NCI-H526 treated with DMSO at 0.1 percent for 48 hours (cell line): ENCODE measurements around the gene RASSF1.

Source experiments
- DNase-seq: peaks from one replicate; lab custom pipeline; 2025; lab: John Stamatoyannopoulos, UW

Gene RASSF1

GRCh38 chr3:50340448-50341329 is at the start of gene RASSF1:
TSS of gene RASSF1 (minus strand) at chr3:50340836. CDS start at chr3:50340805, 31 bp downstream.
- DNase-seq: no peak

- DNase-seq: no peak
Observed at GRCh38 chr3:50389414-50389767, 48.8 kb upstream of the RASSF1 start.

GRCh38 chr3:50388720-50389413 is 48.2 kb upstream of the RASSF1 start:
- no peak for DNase-seq

- DNase-seq: no peak
Observed at GRCh38 chr3:50388016-50388719, 47.5 kb upstream of the RASSF1 start.

GRCh38 chr3:50385754-50386153 is 45.1 kb upstream of the RASSF1 start:
- no peak for DNase-seq

- no peak for DNase-seq
Observed at GRCh38 chr3:50383750-50384149, 43.1 kb upstream of the RASSF1 start.

- no peak for DNase-seq
Observed at GRCh38 chr3:50382722-50383121, 42.1 kb upstream of the RASSF1 start.

- no peak for DNase-seq
Observed at GRCh38 chr3:50381383-50381782, 40.7 kb upstream of the RASSF1 start.

- no peak for DNase-seq
Observed at GRCh38 chr3:50380405-50381085, 39.9 kb upstream of the RASSF1 start.

- no peak for DNase-seq
Observed at GRCh38 chr3:50378757-50379156, 38.1 kb upstream of the RASSF1 start.

GRCh38 chr3:50378024-50378423 is 37.4 kb upstream of the RASSF1 start:
- DNase-seq: no peak

- no peak for DNase-seq
Observed at GRCh38 chr3:50375258-50375931, 34.8 kb upstream of the RASSF1 start.

- no peak for DNase-seq
Observed at GRCh38 chr3:50374363-50375257, 34.0 kb upstream of the RASSF1 start.

GRCh38 chr3:50373146-50374051 is 32.8 kb upstream of the RASSF1 start:
- DNase-seq: no peak

GRCh38 chr3:50372349-50372748 is 31.7 kb upstream of the RASSF1 start:
- no peak for DNase-seq

- no peak for DNase-seq
Observed at GRCh38 chr3:50371133-50371685, 30.6 kb upstream of the RASSF1 start.

GRCh38 chr3:50370594-50370993 is 30.0 kb upstream of the RASSF1 start:
- DNase-seq: peak; percentile 31

- DNase-seq: no peak
Observed at GRCh38 chr3:50369012-50369670, 28.5 kb upstream of the RASSF1 start.

GRCh38 chr3:50365842-50366220 is 25.2 kb upstream of the RASSF1 start:
- no peak for DNase-seq
